ENCODE measurements around the gene HSP90AA1. TPM values are rescaled to one million over a fixed set of nuclear protein-coding genes. Genes with fewer than 3 reads are reported as not detected.

HSP90AA1 gene
- total and polyA plus RNA-seq, 2 donors (not counting 1 experiment from before 2014, with no cell fraction given), result 190 to 222 TPM

- H4K20me1 ChIP-seq (ENCODE audit: control insufficient read depth, insufficient read depth, low read length, poor library complexity, severe bottlenecking), result no peaks in the 10 kb centered on the region
- TF ChIP-seq CTCF (IDR thresholded peaks at IDR 0.05), result no peak
- no peaks in the 10 kb centered on the region for H3K27me3 ChIP-seq (replicated peaks in 1 of 4; ENCODE audit: control extremely low read depth in 1 of 4, control insufficient read depth in 3 of 4, insufficient read depth in 4 of 4, low read length in 3 of 4)
- H3K9me3 Mint-ChIP-seq (ENCODE audit: insufficient read depth), result no peaks in the 10 kb centered on the region
- no peak overlapping the region for H3K27ac Mint-ChIP-seq
- intact Hi-C loops (cut with micrococcal nuclease), result no loop called here
- ATAC-seq (ENCODE audit: low read depth) (no peak), DNase-seq (no peak)
- no peak overlapping the region for H3K4me3 Mint-ChIP-seq
- no peak overlapping the region for H2AFZ ChIP-seq (ENCODE audit: insufficient read depth, low read depth, low read length, poor library complexity, severe bottlenecking)
- POLR2A ChIA-PET, result no interaction called here
- WGBS (ENCODE audit: insufficient coverage), result 93% methylated on average over 12 of the region's 12 CpGs
- no peak overlapping the region for H3K9ac ChIP-seq (ENCODE audit: low read length)
- CTCF ChIA-PET, result interaction anchor here (0.7 kb wide), 1 partner anchor 46 kb away, joined by 4 read pairs; no protein-coding TSS in a partner anchor
- H3K27ac ChIP-seq (ENCODE audit: low read length in 2 of 2), result no peak overlapping the region
- H3K4me1 ChIP-seq (ENCODE audit: control insufficient read depth in 2 of 2, insufficient read depth in 2 of 2, low read length in 2 of 2), result no peaks in the 10 kb centered on the region
- no peak overlapping the region for H3K4me2 ChIP-seq (replicated peaks; ENCODE audit: low read depth, low read length, poor library complexity, severe bottlenecking)
- no peak overlapping the region for H3K4me3 ChIP-seq (ENCODE audit: control extremely low read depth in 1 of 5, extremely low read depth in 1 of 5, insufficient read depth in 1 of 5, low read depth in 2 of 5, low read length in 4 of 5)
- no peaks in the 10 kb centered on the region for H3K9me3 ChIP-seq (ENCODE audit: control extremely low read depth in 1 of 3, control insufficient read depth in 2 of 3, insufficient read depth in 1 of 3, low read length in 2 of 3)
- H3K27me3 Mint-ChIP-seq, result no peaks in the 10 kb centered on the region
- no peaks in the 10 kb centered on the region for H3K79me2 ChIP-seq (ENCODE audit: control insufficient read depth, insufficient read depth, low read length)
- H3K36me3 ChIP-seq (replicated peaks in 1 of 2; ENCODE audit: control extremely low read depth in 1 of 2, control insufficient read depth in 1 of 2, extremely low read depth in 1 of 2, insufficient read depth in 2 of 2, low read length in 1 of 2), result peaks cover 15 to 55% of the 10 kb centered on the region in 2 experiments
- H3K4me1 Mint-ChIP-seq, result no peaks in the 10 kb centered on the region
Observed at GRCh38 chr14:102050026-102050405, 36.8 kb downstream of the HSP90AA1 start.

- Mint-ChIP-seq H3K27me3 (no peaks in the 10 kb centered on the region), H3K4me3 (no peak overlapping the region), H3K9me3 (ENCODE audit: insufficient read depth) (no peaks in the 10 kb centered on the region), H3K27ac (no peak overlapping the region), H3K4me1 (no peaks in the 10 kb centered on the region)
- Histone ChIP-seq H2AFZ (ENCODE audit: insufficient read depth, low read depth, low read length, poor library complexity, severe bottlenecking) (no peak overlapping the region), H3K27ac (ENCODE audit: low read length in 2 of 2) (no peak overlapping the region), H3K9ac (ENCODE audit: low read length) (no peak overlapping the region), H3K27me3 (replicated peaks in 1 of 4; ENCODE audit: control extremely low read depth in 1 of 4, control insufficient read depth in 3 of 4, insufficient read depth in 4 of 4, low read length in 3 of 4) (no peaks in the 10 kb centered on the region), H3K9me3 (ENCODE audit: control extremely low read depth in 1 of 3, control insufficient read depth in 2 of 3, insufficient read depth in 1 of 3, low read length in 2 of 3) (no peaks in the 10 kb centered on the region), H3K4me1 (ENCODE audit: control insufficient read depth in 2 of 2, insufficient read depth in 2 of 2, low read length in 2 of 2) (no peaks in the 10 kb centered on the region), H4K20me1 (ENCODE audit: control insufficient read depth, insufficient read depth, low read length, poor library complexity, severe bottlenecking) (no peaks in the 10 kb centered on the region), H3K79me2 (ENCODE audit: control insufficient read depth, insufficient read depth, low read length) (no peaks in the 10 kb centered on the region), H3K4me2 (replicated peaks; ENCODE audit: low read depth, low read length, poor library complexity, severe bottlenecking) (no peak overlapping the region), H3K4me3 (ENCODE audit: control extremely low read depth in 1 of 5, extremely low read depth in 1 of 5, insufficient read depth in 1 of 5, low read depth in 2 of 5, low read length in 4 of 5) (no peak overlapping the region), H3K36me3 (replicated peaks in 1 of 2; ENCODE audit: control extremely low read depth in 1 of 2, control insufficient read depth in 1 of 2, extremely low read depth in 1 of 2, insufficient read depth in 2 of 2, low read length in 1 of 2) (peaks cover 15 to 61% of the 10 kb centered on the region in 2 experiments)
- POLR2A ChIA-PET, result interaction anchor here (0.6 kb wide), 1 partner anchor 12 kb away, joined by 3 read pairs; no protein-coding TSS in a partner anchor
- CTCF ChIA-PET, result interaction anchor here (0.7 to 1.5 kb wide), 2 partner anchors 36 to 47 kb away, joined by 4 read pairs; no protein-coding TSS in a partner anchor
- no peak for TF ChIP-seq EZH2 (IDR thresholded peaks at IDR 0.05; ENCODE audit: borderline replicate concordance, insufficient read depth, low read depth, low read length, poor library complexity, severe bottlenecking)
- TF ChIP-seq CTCF (IDR thresholded peaks at IDR 0.05), result no peak
- ATAC-seq (ENCODE audit: low read depth) (no peak), DNase-seq (no peak)
- 98% methylated on average over 25 of the region's 25 CpGs for WGBS (ENCODE audit: insufficient coverage)
- intact Hi-C loops (cut with micrococcal nuclease), result loop anchor here (5.0 kb wide), 2 partner anchors 48 to 342 kb away; no protein-coding TSS in a partner anchor
Observed at GRCh38 chr14:102049258-102050025, 37.4 kb downstream of the HSP90AA1 start.

All from B cell (primary cell).